ENCODE results near the gene SMYD3. TPM values are rescaled to one million over a fixed set of nuclear protein-coding genes. Genes with fewer than 3 reads are reported as not detected.

Gene SMYD3
- total RNA-seq, 1 donor from 2014 or later: 23.8 TPM

- no peak for TF ChIP-seq CTCF (conservative IDR thresholded peaks at IDR 0.05; ENCODE audit: low read depth, low read length)
- H3K4me3 ChIP-seq (ENCODE audit: low read depth, low read length): no peak overlapping the region
- no peak for DNase-seq (ENCODE audit: low read depth)
These were observed 359.3 kb downstream of the SMYD3 start for GRCh38 chr1:246147524-246148461.

- TF ChIP-seq CTCF (conservative IDR thresholded peaks at IDR 0.05; ENCODE audit: low read depth, low read length): no peak
- no peak overlapping the region for H3K4me3 ChIP-seq (ENCODE audit: low read depth, low read length)
- no peak for DNase-seq (ENCODE audit: low read depth)
These were observed 360.1 kb downstream of the SMYD3 start for GRCh38 chr1:246146804-246147523.

- DNase-seq (ENCODE audit: low read depth): no peak
- no peak for TF ChIP-seq CTCF (conservative IDR thresholded peaks at IDR 0.05; ENCODE audit: low read depth, low read length)
- no peak overlapping the region for H3K4me3 ChIP-seq (ENCODE audit: low read depth, low read length)
These were observed 361.2 kb downstream of the SMYD3 start for GRCh38 chr1:246145900-246146299.

- no peak overlapping the region for H3K4me3 ChIP-seq (ENCODE audit: low read depth, low read length)
- DNase-seq (ENCODE audit: low read depth): no peak
- TF ChIP-seq CTCF (conservative IDR thresholded peaks at IDR 0.05; ENCODE audit: low read depth, low read length): no peak
These were observed 362.1 kb downstream of the SMYD3 start for GRCh38 chr1:246144931-246145330.

- H3K4me3 ChIP-seq (ENCODE audit: low read depth, low read length): no peak overlapping the region
- TF ChIP-seq CTCF (conservative IDR thresholded peaks at IDR 0.05; ENCODE audit: low read depth, low read length): no peak
- DNase-seq (ENCODE audit: low read depth): peak; percentile 85
These were observed 364.7 kb downstream of the SMYD3 start for GRCh38 chr1:246142320-246142893.

GRCh38 chr1:246141306-246141705 is 365.8 kb downstream of the SMYD3 start:
- DNase-seq (ENCODE audit: low read depth): no peak
- TF ChIP-seq CTCF (conservative IDR thresholded peaks at IDR 0.05; ENCODE audit: low read depth, low read length): no peak
- no peak overlapping the region for H3K4me3 ChIP-seq (ENCODE audit: low read depth, low read length)
